ENCODE measurements around the gene NTM. TPM values are rescaled to one million over a fixed set of nuclear protein-coding genes. Genes with fewer than 3 reads are reported as not detected.

NTM gene
- total and polyA plus RNA-seq, 2 donors: 3.8 to 27.8 TPM

DNA sequence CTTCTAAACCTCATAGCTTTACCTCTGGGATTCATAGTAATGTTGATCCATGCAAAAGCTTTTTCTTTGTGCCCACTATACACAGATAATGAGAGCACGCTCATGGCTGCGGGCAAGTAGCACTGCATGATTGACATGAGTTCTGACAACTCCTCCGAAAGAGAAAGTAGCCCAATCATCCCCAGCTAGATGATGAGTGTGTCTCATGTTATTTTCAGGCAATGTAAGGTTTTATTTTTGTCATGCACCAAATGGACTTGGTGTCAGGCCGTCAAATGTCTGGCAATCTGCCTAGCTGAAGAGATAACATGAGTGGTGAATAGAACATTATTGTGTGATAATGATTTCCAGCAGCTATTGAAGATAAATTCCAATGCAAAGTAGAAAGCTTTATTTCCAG, 662.6 kb downstream of the NTM start:
- Histone ChIP-seq H3K27ac (ENCODE audit: low read depth) (no peak overlapping the region), H3K4me3 (ENCODE audit: low read depth, low read length) (no peak overlapping the region), H3K4me1 (ENCODE audit: insufficient read depth) (no peaks in the 10 kb centered on the region), H3K36me3 (ENCODE audit: insufficient read depth) (no peaks in the 10 kb centered on the region)
- WGBS: 64% methylated on average over 4 of the region's 4 CpGs
- no peak for DNase-seq (ENCODE audit: extremely low spot score)

DNA sequence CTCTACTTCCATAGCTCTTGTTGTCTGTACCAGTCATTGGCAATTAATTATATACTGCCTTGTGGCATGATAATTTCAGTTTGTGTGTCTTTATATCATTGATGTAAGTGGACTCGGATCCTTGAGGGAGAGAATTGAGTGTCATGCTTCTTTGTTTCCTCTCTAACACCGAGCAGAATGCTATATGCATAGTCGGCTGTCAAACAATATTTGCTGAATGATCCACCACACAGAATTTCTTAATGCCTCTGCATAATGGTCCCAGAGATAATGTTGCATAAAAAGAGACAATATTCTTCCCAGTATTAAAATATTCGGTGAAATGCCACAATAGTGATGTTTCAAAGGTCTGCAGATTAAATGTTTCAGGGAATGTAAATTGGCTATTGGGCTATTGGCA, 664.8 kb downstream of the NTM start:
- no peak overlapping the region for H3K4me3 ChIP-seq (ENCODE audit: low read depth, low read length)
- WGBS: 92% methylated on average over 4 of the region's 4 CpGs

DNA sequence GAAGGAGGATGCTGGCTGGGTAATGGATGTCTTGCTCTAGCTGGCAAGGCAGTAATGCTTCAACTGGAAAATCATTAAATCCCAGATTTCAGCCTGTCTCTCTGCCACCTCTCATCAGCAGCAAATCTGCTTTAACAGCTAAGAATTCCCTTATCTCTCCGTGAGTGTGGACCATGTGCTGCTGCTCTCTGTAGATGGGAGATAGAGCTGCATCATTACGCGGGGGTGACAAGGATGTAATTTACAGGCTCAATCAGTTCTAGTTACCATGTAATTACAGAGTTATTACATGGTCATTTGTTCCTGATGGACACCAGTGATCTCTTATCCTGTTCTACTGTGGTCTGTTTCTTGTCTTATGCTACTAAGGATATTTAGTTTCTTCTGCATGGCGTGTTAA, 665.4 kb downstream of the NTM start:
- H3K27ac ChIP-seq (ENCODE audit: low read depth): no peak overlapping the region
- DNase-seq (ENCODE audit: extremely low spot score): no peak
- H3K4me1 ChIP-seq (ENCODE audit: insufficient read depth): no peaks in the 10 kb centered on the region
- no peaks in the 10 kb centered on the region for H3K36me3 ChIP-seq (ENCODE audit: insufficient read depth)
- H3K4me3 ChIP-seq (ENCODE audit: low read depth, low read length): no peak overlapping the region
- 83% methylated on average over 4 of the region's 4 CpGs for WGBS

More for the DNA sequence above, 664.8 kb downstream of the NTM start:
- H3K36me3 ChIP-seq (ENCODE audit: insufficient read depth): no peaks in the 10 kb centered on the region
- no peak overlapping the region for H3K27ac ChIP-seq (ENCODE audit: low read depth)
- no peaks in the 10 kb centered on the region for H3K4me1 ChIP-seq (ENCODE audit: insufficient read depth)
- DNase-seq (ENCODE audit: extremely low spot score): no peak

DNA sequence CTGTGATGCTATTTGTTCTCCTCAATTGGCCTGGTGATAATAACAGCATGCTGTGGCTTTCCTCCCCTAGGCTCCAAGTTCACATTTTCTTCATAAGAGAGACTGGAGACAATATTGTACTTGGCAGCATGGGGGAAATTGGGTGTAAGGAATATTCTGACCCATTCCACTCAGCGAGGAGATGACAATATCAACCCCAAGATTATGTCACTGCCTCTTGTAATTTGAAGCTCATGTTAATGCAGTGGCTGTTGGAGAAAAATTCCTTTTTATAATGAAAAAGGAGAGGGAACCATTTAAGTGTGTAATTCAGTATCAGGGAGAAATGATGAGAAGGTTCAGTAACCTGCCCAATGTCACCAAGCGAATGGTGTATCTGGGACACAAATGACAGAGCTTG, 665.8 kb downstream of the NTM start:
- Histone ChIP-seq H3K4me3 (ENCODE audit: low read depth, low read length) (no peak overlapping the region), H3K27ac (ENCODE audit: low read depth) (no peak overlapping the region), H3K4me1 (ENCODE audit: insufficient read depth) (no peaks in the 10 kb centered on the region), H3K36me3 (ENCODE audit: insufficient read depth) (no peaks in the 10 kb centered on the region)
- DNase-seq (ENCODE audit: extremely low spot score): no peak
- WGBS: 95% methylated on average over 2 of the region's 2 CpGs

DNA sequence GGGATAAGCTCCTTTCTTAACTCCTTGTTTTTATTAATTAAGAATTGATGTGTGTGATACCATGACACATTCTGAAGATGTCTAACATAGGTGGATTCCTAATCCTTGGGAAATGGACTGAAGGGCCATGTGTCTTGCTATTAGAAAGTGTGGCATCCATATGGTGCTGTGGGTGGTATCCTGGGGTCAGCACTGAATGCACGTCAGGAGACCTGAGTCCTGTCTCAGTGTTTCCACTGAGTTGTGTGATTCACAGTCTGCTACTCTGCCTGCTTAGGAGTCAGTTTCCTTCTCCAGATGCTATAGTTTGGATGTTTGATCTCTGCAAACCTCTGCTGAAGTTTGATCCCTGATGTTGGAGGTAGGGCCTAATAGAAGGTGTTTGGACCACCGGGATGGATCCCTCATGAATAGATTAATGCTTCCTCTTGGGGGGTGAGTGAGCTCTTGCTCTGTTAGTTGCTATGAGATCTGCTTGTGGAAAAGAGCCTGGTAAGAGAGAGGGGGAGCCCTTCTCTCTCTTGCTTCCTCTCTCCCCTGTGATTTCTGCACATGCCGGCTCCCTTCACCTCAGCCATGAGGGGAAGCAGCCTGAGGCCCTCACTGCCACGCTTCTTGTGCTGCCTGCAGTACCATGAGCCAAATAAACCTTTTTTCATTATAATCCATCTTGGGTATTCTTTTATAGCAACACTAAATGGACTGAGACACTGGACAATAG, 666.5 kb downstream of the NTM start:
- no peaks in the 10 kb centered on the region for H3K4me1 ChIP-seq (ENCODE audit: insufficient read depth)
- H3K27ac ChIP-seq (ENCODE audit: low read depth): no peak overlapping the region
- 90% methylated on average over 4 of the region's 4 CpGs for WGBS
- no peaks in the 10 kb centered on the region for H3K36me3 ChIP-seq (ENCODE audit: insufficient read depth)
- no peak overlapping the region for H3K4me3 ChIP-seq (ENCODE audit: low read depth, low read length)
- DNase-seq (ENCODE audit: extremely low spot score): no peak

DNA sequence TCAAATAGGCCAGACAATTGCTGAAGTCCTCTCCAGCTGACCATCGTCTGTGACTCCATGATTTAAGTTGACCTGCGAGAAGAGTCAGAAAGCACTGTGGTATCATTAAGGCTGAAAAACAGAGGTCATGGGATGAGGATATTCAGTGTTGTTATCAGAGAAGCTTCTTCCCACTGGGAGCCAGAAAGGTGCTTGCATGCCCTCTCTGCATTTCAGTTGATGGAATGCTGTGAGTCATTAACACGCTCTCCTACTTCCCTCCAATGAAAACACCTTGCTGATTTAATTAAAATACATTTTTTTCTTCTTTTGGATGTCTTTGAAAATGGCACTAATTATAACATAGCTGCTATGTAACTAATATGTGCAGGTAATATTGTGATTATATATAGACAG, 667.0 kb downstream of the NTM start:
- Histone ChIP-seq H3K4me1 (ENCODE audit: insufficient read depth) (no peaks in the 10 kb centered on the region), H3K27ac (ENCODE audit: low read depth) (no peak overlapping the region), H3K36me3 (ENCODE audit: insufficient read depth) (no peaks in the 10 kb centered on the region), H3K4me3 (ENCODE audit: low read depth, low read length) (no peak overlapping the region)
- DNase-seq (ENCODE audit: extremely low spot score): no peak
- 96% methylated on average over 3 of the region's 3 CpGs for WGBS

DNA sequence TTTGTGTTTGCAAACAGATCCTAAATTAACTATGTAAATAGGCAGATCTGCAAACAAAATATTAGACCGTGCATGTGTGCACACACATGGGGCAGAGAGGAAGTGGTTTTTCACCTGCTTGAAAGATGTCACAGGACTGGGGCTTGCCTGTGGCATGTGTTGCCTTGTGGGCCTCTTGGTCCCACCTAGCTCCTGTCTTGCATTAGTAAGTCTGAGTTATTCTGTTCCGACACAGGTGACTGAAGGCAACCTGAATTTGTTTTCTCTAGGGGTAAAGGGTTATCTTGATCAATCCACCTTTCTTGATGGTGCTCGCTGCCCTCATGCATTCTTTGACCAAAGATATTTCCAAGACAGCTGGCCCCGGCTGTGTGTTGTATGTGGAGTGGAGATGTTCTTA, 667.5 kb downstream of the NTM start:
- Histone ChIP-seq H3K4me1 (ENCODE audit: insufficient read depth) (no peaks in the 10 kb centered on the region), H3K27ac (ENCODE audit: low read depth) (no peak overlapping the region), H3K4me3 (ENCODE audit: low read depth, low read length) (no peak overlapping the region), H3K36me3 (ENCODE audit: insufficient read depth) (no peaks in the 10 kb centered on the region)
- 83% methylated on average over 4 of the region's 4 CpGs for WGBS
- no peak for DNase-seq (ENCODE audit: extremely low spot score)

DNA sequence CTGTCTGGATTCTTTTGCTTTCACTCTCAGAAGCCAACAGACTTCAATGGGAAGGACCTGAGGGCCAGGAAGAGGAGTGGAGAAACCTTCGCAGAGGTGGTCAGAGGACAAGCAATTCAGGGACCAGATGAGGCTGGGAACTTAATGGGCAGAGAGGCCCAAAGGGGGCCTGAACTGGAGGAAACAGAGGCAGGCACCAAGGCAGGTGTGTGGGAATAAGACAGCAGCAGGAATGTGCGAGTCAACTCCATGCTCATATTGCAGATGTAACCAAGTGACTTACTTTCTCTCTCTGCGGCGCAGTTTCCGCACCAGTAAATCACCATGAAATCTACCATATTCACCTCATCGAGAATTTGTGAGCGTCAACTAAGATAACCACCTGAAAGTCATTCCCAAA, 669.1 kb downstream of the NTM start:
- Histone ChIP-seq H3K27ac (ENCODE audit: low read depth) (no peak overlapping the region), H3K4me3 (ENCODE audit: low read depth, low read length) (no peak overlapping the region), H3K36me3 (ENCODE audit: insufficient read depth) (no peaks in the 10 kb centered on the region), H3K4me1 (ENCODE audit: insufficient read depth) (no peaks in the 10 kb centered on the region)
- WGBS: 92% methylated on average over 7 of the region's 7 CpGs
- no peak for DNase-seq (ENCODE audit: extremely low spot score)

DNA sequence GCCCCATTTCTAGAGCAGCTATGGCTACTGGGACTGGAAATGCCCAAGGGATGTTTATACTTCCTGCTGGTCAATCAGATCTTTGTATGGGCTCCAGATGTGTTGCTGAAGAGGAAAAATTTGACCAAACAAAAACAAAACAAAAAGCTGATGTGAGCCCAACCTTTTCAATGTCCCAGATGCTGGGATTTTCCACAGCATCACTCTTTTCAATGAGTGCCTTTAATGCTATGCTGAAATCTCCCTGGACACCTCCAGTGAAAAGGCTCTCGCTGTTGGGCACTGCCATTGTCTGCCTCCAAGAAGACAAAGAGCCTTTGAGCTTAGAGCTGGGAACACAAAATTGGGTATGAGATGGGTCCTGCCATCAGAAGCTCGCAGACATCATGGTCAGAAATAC, 671.9 kb downstream of the NTM start:
- Histone ChIP-seq H3K4me1 (ENCODE audit: insufficient read depth) (no peaks in the 10 kb centered on the region), H3K36me3 (ENCODE audit: insufficient read depth) (no peaks in the 10 kb centered on the region), H3K27ac (ENCODE audit: low read depth) (no peak overlapping the region), H3K4me3 (ENCODE audit: low read depth, low read length) (no peak overlapping the region)
- no peak for DNase-seq (ENCODE audit: extremely low spot score)
- WGBS: 68% methylated on average over 2 of the region's 2 CpGs

DNA sequence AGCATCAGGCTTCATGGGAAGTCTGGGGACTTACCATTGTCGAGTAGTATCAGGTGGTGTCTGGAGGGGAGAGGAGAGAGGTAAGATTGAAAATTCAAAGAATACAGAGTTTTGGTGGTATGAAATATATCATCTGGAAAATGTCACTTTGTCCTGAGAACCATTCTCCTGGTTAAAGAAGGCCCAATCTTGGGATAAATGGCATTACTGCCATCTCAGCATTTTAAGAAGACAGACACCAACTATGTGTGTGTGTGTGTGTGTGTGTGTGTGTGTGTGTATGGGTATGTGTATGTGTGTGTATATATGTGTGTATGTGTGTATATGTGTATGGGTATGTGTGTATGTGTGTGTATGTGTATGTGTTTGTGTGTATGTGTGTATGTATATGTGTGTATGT, 673.3 kb downstream of the NTM start:
- no peak for DNase-seq (ENCODE audit: extremely low spot score)
- no peak overlapping the region for H3K27ac ChIP-seq (ENCODE audit: low read depth)
- WGBS: 87% methylated on average over 1 of the region's 1 CpG
- no peaks in the 10 kb centered on the region for H3K36me3 ChIP-seq (ENCODE audit: insufficient read depth)
- H3K4me3 ChIP-seq (ENCODE audit: low read depth, low read length): no peak overlapping the region
- H3K4me1 ChIP-seq (ENCODE audit: insufficient read depth): no peaks in the 10 kb centered on the region

DNA sequence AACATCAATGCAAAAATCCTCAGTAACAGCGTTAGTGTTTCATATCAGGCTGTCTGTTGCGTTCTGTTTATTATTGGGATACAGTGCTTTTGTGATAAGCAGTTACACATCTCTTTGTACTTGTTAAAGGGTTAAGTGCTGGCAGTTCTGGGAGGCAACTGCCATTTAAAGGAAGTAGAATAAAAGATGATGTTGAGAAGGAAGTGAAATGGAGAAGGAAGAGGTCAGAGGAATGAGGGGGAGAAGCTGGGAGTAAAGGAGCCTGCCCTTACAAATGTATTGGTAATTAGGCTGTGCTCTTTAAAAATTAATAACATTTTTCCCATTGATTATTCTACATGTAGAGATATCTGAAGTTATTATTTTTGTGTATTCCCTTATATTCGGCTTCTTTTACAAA, 674.7 kb downstream of the NTM start:
- Histone ChIP-seq H3K4me1 (ENCODE audit: insufficient read depth) (no peaks in the 10 kb centered on the region), H3K27ac (ENCODE audit: low read depth) (no peak overlapping the region), H3K4me3 (ENCODE audit: low read depth, low read length) (no peak overlapping the region), H3K36me3 (ENCODE audit: insufficient read depth) (no peaks in the 10 kb centered on the region)
- WGBS: 88% methylated on average over 3 of the region's 3 CpGs
- DNase-seq (ENCODE audit: extremely low spot score): no peak

DNA sequence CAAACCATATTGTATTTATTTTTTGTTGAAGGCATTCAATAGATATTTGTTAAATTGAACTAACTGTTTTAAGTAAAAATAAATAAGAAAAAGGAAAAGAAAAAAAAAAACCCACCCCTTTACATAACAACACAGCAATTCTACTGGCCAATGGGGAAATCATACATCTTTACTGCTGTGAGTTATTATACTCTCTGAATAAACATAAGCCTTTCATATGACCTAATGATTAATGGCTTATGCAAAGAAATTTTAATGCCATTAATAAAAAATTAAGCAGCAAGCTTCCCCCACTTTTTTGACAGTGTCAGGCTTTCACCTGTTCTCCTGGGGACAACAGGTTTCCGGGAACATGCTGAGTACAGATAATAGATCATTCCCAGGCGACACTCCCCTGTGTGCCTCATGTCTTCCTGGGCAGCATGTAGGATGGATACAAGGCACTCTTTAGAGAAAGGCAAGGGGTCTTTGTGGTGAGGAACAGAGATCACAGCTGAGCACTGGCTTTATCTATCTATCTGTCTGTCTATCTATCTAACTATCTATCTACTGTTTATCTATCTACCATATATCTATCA, 676.0 kb downstream of the NTM start:
- WGBS: 88% methylated on average over 2 of the region's 2 CpGs
- H3K27ac ChIP-seq (ENCODE audit: low read depth): no peak overlapping the region
- H3K36me3 ChIP-seq (ENCODE audit: insufficient read depth): no peaks in the 10 kb centered on the region
- H3K4me3 ChIP-seq (ENCODE audit: low read depth, low read length): no peak overlapping the region
- no peak for DNase-seq (ENCODE audit: extremely low spot score)
- H3K4me1 ChIP-seq (ENCODE audit: insufficient read depth): no peaks in the 10 kb centered on the region

DNA sequence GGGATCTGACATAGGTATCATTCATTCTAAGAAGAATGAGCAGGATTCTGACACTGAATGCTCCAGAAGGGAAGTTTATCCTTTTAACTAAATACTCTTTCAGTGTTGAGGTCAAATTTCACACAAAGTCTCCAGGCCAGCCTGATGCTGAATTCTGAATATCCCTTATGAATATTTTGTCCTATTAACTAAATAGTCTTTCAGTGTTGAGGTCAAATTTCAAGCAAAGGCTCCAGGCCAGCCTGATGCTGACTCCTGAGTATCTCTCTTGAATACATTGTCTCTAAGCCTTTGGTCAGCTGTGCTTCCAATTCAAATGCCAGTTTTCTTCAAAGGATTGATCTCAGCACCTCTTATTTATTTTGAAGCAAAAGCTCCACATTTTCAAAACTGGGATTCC, 676.8 kb downstream of the NTM start:
- H3K4me1 ChIP-seq (ENCODE audit: insufficient read depth): no peaks in the 10 kb centered on the region
- no peaks in the 10 kb centered on the region for H3K36me3 ChIP-seq (ENCODE audit: insufficient read depth)

DNA sequence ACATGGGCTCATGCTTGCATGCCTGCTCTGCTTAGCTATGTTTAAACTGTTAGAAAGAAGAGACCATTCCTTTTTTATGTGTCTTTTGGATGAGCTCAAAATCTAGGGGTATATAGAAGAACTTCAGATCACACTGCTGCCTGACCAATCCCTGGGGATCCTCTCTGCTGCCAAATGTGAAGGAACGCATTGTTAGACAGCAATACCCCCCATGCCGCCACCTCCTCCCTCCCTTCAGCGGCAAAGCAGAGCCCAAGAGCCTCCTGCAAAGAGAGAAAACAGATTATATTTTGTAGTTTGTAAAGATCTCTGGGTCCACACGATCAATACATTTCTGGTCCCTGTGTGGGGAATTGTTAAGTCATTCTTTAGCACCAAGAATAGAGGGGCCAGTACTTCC, 677.6 kb downstream of the NTM start:
- no peak overlapping the region for H3K4me3 ChIP-seq (ENCODE audit: low read depth, low read length)
- H3K27ac ChIP-seq (ENCODE audit: low read depth): no peak overlapping the region
- H3K36me3 ChIP-seq (ENCODE audit: insufficient read depth): no peaks in the 10 kb centered on the region
- 81% methylated on average over 4 of the region's 4 CpGs for WGBS
- H3K4me1 ChIP-seq (ENCODE audit: insufficient read depth): no peaks in the 10 kb centered on the region
- DNase-seq (ENCODE audit: extremely low spot score): no peak

More for the DNA sequence above, 676.8 kb downstream of the NTM start:
- DNase-seq (ENCODE audit: extremely low spot score): no peak
- Histone ChIP-seq H3K4me3 (ENCODE audit: low read depth, low read length) (no peak overlapping the region), H3K27ac (ENCODE audit: low read depth) (no peak overlapping the region)

DNA sequence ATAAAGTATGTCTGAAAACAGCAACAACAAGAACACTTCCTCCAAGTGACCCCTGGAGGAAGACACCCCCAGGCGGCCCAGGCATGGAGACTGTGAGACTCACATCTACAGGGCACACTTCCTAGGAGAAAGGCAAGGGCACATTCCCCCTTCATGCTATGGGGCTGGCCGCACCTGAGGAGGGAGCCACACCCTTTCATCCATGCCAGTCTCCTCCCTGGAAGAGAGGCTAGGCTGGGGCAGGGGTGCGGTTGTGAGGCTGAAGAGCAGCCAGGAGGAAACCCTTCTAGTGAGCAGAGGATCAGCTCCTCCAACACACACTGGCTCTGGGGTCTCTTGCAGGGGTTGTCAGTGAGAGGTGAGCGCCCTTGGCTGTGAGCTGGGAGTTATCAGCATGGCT, 678.8 kb downstream of the NTM start:
- H3K4me1 ChIP-seq (ENCODE audit: insufficient read depth): no peaks in the 10 kb centered on the region
- WGBS: 96% methylated on average over 4 of the region's 4 CpGs
- no peak overlapping the region for H3K27ac ChIP-seq (ENCODE audit: low read depth)
- DNase-seq (ENCODE audit: extremely low spot score): no peak
- H3K36me3 ChIP-seq (ENCODE audit: insufficient read depth): no peaks in the 10 kb centered on the region
- no peak overlapping the region for H3K4me3 ChIP-seq (ENCODE audit: low read depth, low read length)
